SH-SY5Y (cell line): ENCODE results near the gene SEMA3G.

Source experiments
- GATA2 ChIP-seq: IDR thresholded peaks from 2 replicates; pipeline ENCODE4 v1.6.1; 2011; ENCODE audit warnings: mild to moderate bottlenecking, low read depth, low read length
- GATA3 ChIP-seq: IDR thresholded peaks from 2 replicates; pipeline ENCODE4 v1.6.1; 2011; ENCODE audit warnings: low read depth, mild to moderate bottlenecking, low read length, moderate library complexity

- TF ChIP-seq GATA3 = no peak
- no peak for TF ChIP-seq GATA2
Measured at GRCh38 chr3:52487788-52488691, 43.1 kb upstream of the SEMA3G start.
